SJCRH30 (cell line): ENCODE measurements around the gene PTPRG. TPM values are rescaled to one million over a fixed set of nuclear protein-coding genes. Genes with fewer than 3 reads are reported as not detected.
A peak's percentile ranks its signal among the peaks of the same experiment; 100 is the strongest.

Source experiments
- DNase-seq, 2 experiments: peaks; one replicate each; pipeline ENCODE4 v3.0.0-alpha.2; 2015 to 2020
- H3K27ac ChIP-seq: fragments of 250-450 bp; sonication (Bioruptor Pico); 2 replicates; pipeline ENCODE4 v1.5.1; 2020; ENCODE audit warnings: mild to moderate bottlenecking, moderate library complexity
- H3K27me3 ChIP-seq: fragments of 250-450 bp; sonication (Bioruptor Pico); 2 replicates; pipeline ENCODE4 v1.5.1; 2020; ENCODE audit warnings: mild to moderate bottlenecking, moderate library complexity
- H3K36me3 ChIP-seq: fragments of 250-450 bp; sonication (Bioruptor Pico); 2 replicates; pipeline ENCODE4 v1.5.1; 2020; ENCODE audit warnings: mild to moderate bottlenecking, moderate library complexity
- H3K4me1 ChIP-seq: fragments of 250-450 bp; sonication (Bioruptor Pico); 2 replicates; pipeline ENCODE4 v1.5.1; 2020; ENCODE audit warnings: mild to moderate bottlenecking, moderate library complexity
- H3K4me3 ChIP-seq: fragments of 250-450 bp; sonication (Bioruptor Pico); 2 replicates; pipeline ENCODE4 v1.5.1; 2020; ENCODE audit warnings: mild to moderate bottlenecking, moderate library complexity
- H3K9me3 ChIP-seq: fragments of 250-450 bp; sonication (Bioruptor Pico); replicated peaks from 2 replicates; pipeline ENCODE4 v1.5.1; 2020; ENCODE audit warnings: mild to moderate bottlenecking, moderate library complexity
- total RNA-seq: library from RNA; depleted of rRNA; stranded (reverse); fragments of >200 nt; shearing (Covaris generic); gene quantifications from 2 replicates; pipeline ENCODE4 v1.2.3, GENCODE V29; 2014

PTPRG gene
- total RNA-seq, 1 experiment from 2014 or later = 25.2 TPM

DNA sequence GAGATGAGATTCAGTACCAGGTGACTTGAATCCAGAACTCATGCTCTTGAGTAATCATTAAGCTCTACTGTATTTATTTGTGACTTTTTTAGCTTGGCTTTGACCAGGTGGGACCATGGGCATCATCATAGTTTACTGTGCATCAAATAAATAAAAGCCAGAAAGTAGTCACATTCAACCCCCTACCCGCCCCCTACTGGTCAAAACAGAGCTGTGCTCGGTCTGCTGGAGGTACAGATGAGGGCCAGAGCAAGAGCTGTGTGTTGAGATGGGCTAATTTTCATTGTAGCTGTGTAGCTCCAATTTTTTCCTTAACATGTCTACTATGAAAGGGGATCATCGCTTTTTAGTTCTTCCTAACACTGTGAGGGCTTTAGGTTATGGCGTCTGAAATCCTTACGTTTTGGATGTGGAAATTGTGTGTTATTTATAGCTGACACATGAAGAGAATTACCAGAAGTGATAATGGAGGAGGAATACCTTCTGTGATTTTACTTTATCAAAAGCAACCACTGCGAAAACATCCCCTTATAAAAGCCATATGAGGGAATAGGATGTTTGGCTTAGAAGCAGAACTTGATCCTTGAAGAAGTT lies 375.1 kb downstream of the PTPRG start:
- Histone ChIP-seq H3K4me1 (no peaks in the 10 kb centered on the region), H3K36me3 (no peaks in the 10 kb centered on the region), H3K4me3 (no peak overlapping the region), H3K27ac (no peak overlapping the region), H3K27me3 (no peaks in the 10 kb centered on the region), H3K9me3 (no peaks in the 10 kb centered on the region)
- peak in 1 of 2 experiments; percentile 11 for DNase-seq

DNA sequence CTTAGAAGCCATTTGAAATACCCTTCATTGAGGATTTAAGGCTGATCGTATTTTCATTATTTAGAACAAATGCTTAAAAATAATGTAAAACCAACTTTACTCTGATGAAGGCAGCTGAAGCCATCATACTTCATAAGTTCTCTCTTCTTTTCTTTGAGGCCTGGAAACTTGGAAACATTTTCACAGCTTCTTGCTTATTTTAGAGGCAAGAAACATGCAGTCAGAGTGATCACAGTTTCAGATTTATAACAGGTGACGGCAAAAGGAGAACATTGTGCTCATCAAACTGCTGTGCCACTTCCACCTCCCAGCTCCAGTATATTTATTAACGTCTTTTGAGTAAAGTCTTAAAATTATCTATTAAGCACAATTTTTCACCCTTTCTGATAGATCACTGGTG lies 376.1 kb downstream of the PTPRG start:
- Histone ChIP-seq H3K4me3 (no peak overlapping the region), H3K36me3 (no peaks in the 10 kb centered on the region), H3K4me1 (no peaks in the 10 kb centered on the region), H3K27ac (no peak overlapping the region), H3K9me3 (no peaks in the 10 kb centered on the region), H3K27me3 (no peaks in the 10 kb centered on the region)
- no peak for DNase-seq

GRCh38 chr3:61938878-61939549 lies 377.6 kb downstream of the PTPRG start:
- no peaks in the 10 kb centered on the region for H3K9me3 ChIP-seq
- DNase-seq = no peak
- no peaks in the 10 kb centered on the region for H3K27me3 ChIP-seq
- H3K27ac ChIP-seq = no peak overlapping the region
- H3K36me3 ChIP-seq = no peaks in the 10 kb centered on the region
- H3K4me1 ChIP-seq = no peaks in the 10 kb centered on the region
- no peak overlapping the region for H3K4me3 ChIP-seq

DNA sequence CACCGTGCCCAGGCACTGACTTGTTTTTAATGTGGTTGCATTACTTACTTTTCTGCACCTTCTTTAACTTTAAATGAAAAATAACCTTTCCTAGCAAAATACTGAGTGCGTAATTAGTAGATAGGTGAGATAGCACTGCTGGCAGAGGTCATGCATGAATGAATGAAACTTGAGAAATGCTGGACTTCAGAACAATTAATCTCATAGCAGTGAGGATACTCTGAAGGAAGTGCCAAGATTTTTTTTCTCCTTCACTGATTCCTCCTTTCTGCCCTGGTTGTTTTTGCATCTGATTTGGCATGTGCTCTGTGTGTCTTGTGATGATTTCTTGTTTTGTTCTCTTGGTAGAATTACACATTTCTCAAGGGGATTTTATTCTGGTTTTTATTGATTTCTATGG lies 378.9 kb downstream of the PTPRG start:
- H3K4me3 ChIP-seq = no peak overlapping the region
- DNase-seq = no peak
- no peak overlapping the region for H3K27ac ChIP-seq
- no peaks in the 10 kb centered on the region for H3K4me1 ChIP-seq
- no peaks in the 10 kb centered on the region for H3K27me3 ChIP-seq
- no peaks in the 10 kb centered on the region for H3K36me3 ChIP-seq
- no peaks in the 10 kb centered on the region for H3K9me3 ChIP-seq

DNA sequence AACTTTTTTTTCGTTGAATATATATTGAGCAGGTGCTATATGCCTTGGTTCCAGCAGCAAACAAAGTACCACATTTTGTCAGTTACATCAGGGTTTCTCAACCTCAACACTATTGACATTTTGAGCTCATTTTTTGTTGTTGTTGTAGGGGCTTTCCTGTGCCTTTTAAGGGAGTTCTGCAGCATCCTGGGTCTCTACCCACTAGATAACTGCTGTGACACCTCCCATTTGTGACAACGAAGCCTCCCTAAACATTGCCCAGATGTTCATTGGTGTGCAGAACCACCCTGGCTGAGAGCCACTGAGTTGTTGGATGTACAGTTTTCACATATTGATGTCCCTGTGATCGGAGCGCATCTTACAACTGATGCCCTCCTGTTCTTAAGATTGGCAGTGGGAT lies 382.6 kb downstream of the PTPRG start:
- Histone ChIP-seq H3K27me3 (no peaks in the 10 kb centered on the region), H3K36me3 (no peaks in the 10 kb centered on the region), H3K4me3 (no peak overlapping the region), H3K9me3 (no peaks in the 10 kb centered on the region), H3K27ac (no peak overlapping the region), H3K4me1 (no peaks in the 10 kb centered on the region)
- no peak for DNase-seq

- H3K4me3 ChIP-seq = no peak overlapping the region
- no peak for DNase-seq
Observed at GRCh38 chr3:61944726-61945125, 383.4 kb downstream of the PTPRG start.

GRCh38 chr3:61945657-61946056 lies 384.3 kb downstream of the PTPRG start:
- Histone ChIP-seq H3K27ac (no peak overlapping the region), H3K4me3 (no peak overlapping the region), H3K27me3 (no peaks in the 10 kb centered on the region), H3K36me3 (no peaks in the 10 kb centered on the region), H3K9me3 (no peaks in the 10 kb centered on the region), H3K4me1 (no peaks in the 10 kb centered on the region)
- DNase-seq = no peak

More at GRCh38 chr3:61944726-61945125, 383.4 kb downstream of the PTPRG start:
- Histone ChIP-seq H3K36me3 (no peaks in the 10 kb centered on the region), H3K27me3 (no peaks in the 10 kb centered on the region), H3K4me1 (no peaks in the 10 kb centered on the region), H3K27ac (no peak overlapping the region), H3K9me3 (no peaks in the 10 kb centered on the region)

DNA sequence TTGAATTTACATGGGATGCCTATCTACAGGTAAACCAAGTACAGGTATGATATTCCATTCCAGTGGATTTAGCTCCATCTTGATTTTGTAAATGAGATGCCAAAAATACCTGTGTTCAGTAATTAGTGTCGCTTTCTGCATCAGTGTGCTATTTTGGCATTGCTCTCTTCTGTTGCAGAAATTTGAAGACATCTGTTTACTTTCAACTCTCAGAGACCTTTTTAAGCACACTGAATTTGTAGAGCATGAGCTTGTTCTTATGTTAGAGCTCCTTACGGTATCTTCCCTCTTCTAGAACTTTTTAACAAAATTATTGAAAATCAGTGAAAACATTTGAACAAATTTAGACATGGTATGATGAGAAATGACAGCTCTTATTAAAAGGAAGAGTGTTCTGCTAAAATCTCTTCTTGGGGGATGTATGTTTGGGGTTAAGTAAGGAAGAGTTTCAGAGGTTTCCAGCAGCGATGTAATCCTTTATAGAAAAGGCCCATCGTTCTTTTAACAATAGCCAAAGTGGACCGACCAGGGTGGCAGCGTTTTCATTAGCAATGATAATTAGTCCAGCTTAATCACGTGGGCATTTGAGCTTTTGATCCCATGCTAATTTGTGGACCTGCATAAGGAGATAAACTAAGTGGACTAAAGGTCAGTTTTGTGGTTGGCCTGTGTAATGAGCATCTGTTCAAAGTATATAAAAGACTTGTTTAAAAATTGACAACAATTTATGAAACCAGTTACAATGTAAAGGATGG lies 385.4 kb downstream of the PTPRG start:
- Histone ChIP-seq H3K9me3 (no peaks in the 10 kb centered on the region), H3K36me3 (no peaks in the 10 kb centered on the region), H3K4me1 (no peaks in the 10 kb centered on the region)

DNA sequence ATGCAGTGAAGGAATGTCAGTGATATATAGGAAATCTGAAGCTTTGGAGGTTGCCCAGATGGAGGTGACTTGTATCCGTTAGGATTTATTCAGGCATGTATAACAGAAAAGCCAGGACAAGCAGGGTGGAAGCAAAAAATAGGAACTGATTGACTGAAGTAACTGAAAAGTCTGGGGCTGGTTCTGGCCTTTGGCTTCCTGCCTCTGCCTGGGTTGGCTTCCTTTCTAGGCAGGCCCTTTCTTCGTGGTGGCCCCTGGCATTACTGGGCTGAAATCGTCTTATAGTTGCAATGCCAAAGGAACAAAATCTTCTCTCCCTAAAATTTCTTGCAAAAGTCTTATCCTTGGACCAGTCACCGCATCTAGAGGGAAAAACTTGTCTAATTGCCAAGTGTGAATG lies 386.1 kb downstream of the PTPRG start:
- no peaks in the 10 kb centered on the region for H3K36me3 ChIP-seq
- no peaks in the 10 kb centered on the region for H3K4me1 ChIP-seq
- H3K27me3 ChIP-seq = no peaks in the 10 kb centered on the region
- DNase-seq = no peak
- no peak overlapping the region for H3K4me3 ChIP-seq
- H3K27ac ChIP-seq = no peak overlapping the region
- no peaks in the 10 kb centered on the region for H3K9me3 ChIP-seq

More for the DNA sequence above, 385.4 kb downstream of the PTPRG start:
- Histone ChIP-seq H3K27ac (no peak overlapping the region), H3K4me3 (no peak overlapping the region), H3K27me3 (no peaks in the 10 kb centered on the region)
- no peak for DNase-seq

- H3K9me3 ChIP-seq = no peaks in the 10 kb centered on the region
- DNase-seq = no peak
Observed at GRCh38 chr3:61948699-61949305, 387.4 kb downstream of the PTPRG start.

DNA sequence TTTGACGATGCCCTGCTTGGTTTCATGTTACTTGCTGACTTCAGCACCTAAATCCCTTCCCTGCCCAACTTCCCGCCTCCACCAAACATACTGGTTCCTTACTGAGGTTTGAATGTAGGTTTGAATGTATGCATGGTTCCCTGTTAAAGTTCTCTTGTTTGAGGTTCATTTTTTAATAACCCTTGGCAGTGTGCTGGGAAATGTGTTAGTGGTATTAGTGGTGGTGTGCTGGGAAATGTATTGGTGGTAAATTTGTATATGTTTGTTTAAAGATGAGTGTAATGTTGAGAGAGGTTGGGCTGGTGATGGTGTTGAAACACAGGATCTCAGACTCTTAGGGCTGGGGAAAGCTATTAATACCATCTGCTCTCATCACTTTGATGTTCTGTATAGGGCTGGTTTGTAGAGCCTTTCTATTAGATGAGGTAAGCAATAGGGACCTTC lies 392.7 kb downstream of the PTPRG start:
- Histone ChIP-seq H3K4me3 (no peak overlapping the region), H3K27me3 (no peaks in the 10 kb centered on the region), H3K27ac (no peak overlapping the region), H3K36me3 (no peaks in the 10 kb centered on the region), H3K9me3 (no peaks in the 10 kb centered on the region), H3K4me1 (peaks cover 3% of the 10 kb centered on the region)
- peak in 1 of 2 experiments; percentile 32 for DNase-seq

More at GRCh38 chr3:61948699-61949305, 387.4 kb downstream of the PTPRG start:
- H3K4me1 ChIP-seq = no peaks in the 10 kb centered on the region; the same call in 1 of the 2 replicates
- no peaks in the 10 kb centered on the region for H3K27me3 ChIP-seq
- H3K27ac ChIP-seq = no peak overlapping the region
- H3K36me3 ChIP-seq = no peaks in the 10 kb centered on the region
- no peak overlapping the region for H3K4me3 ChIP-seq

DNA sequence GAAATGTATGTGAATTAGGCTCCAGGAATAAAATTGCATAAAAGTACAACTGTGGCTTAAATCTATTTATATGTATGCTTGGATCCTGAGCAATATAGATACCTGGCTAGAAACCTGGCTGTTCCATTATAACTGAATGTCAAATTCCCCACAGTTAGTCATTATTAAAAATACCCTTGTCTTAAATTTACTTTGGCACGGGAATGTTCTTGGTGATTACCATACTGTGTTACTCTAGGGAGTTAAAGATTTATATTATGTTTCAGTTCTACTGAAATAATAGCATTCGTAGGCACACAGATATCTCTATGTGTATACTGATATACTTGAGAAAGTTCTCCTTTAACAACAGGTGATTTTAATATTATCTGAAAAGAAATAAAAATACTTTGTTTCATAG lies 394.1 kb downstream of the PTPRG start:
- no peaks in the 10 kb centered on the region for H3K27me3 ChIP-seq
- H3K4me3 ChIP-seq = no peak overlapping the region
- no peaks in the 10 kb centered on the region for H3K9me3 ChIP-seq
- H3K4me1 ChIP-seq = peaks cover 3% of the 10 kb centered on the region
- no peak overlapping the region for H3K27ac ChIP-seq
- H3K36me3 ChIP-seq = no peaks in the 10 kb centered on the region
- no peak for DNase-seq

DNA sequence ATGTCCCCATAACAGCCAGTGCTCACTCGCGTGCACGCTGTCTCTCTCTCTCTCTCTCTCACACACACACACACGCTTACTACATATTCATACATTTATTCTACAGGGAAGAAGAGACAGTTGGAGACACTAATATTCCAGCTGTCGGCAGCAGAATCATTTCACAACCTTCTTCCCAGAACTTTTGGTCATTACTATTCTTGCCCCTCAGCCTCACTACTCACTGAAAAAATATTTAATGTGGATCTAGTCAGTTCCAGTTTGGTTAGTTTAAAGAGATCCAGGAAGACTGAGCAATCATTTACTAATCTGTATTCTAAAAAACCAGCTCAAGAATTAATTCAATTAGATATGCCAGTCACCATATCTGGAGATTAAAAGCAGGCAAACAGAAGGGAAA lies 394.9 kb downstream of the PTPRG start:
- Histone ChIP-seq H3K4me1 (peaks cover 6% of the 10 kb centered on the region), H3K4me3 (no peak overlapping the region), H3K36me3 (no peaks in the 10 kb centered on the region), H3K27ac (no peak overlapping the region), H3K27me3 (no peaks in the 10 kb centered on the region), H3K9me3 (no peaks in the 10 kb centered on the region)
- DNase-seq = no peak

DNA sequence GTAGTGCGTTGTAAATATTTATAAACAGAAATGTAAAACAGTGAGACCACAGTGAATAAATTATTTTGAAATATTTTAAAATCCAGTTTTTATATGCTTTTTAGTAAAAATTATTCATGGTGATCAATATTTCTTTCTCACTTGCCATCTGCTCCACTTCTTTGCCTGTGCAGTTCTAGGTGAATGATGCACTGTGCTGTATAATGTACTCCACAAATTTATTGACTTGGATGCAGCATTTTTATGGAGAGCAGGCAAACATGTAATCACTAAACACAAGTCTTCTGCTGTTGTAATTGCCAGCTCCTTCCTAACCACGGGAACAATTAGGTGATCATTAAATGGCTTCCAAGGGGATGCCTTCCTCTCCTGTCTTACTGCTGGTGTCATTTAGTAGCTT lies 395.9 kb downstream of the PTPRG start:
- H3K4me1 ChIP-seq = peaks cover 17% of the 10 kb centered on the region
- no peaks in the 10 kb centered on the region for H3K27me3 ChIP-seq
- no peaks in the 10 kb centered on the region for H3K36me3 ChIP-seq
- no peaks in the 10 kb centered on the region for H3K9me3 ChIP-seq
- no peak overlapping the region for H3K4me3 ChIP-seq
- DNase-seq = no peak
- H3K27ac ChIP-seq = no peak overlapping the region

- Histone ChIP-seq H3K4me3 (no peak overlapping the region), H3K9me3 (no peaks in the 10 kb centered on the region), H3K36me3 (no peaks in the 10 kb centered on the region), H3K27ac (no peak overlapping the region), H3K27me3 (no peaks in the 10 kb centered on the region), H3K4me1 (peaks cover 15% of the 10 kb centered on the region)
- DNase-seq = no peak
Observed at GRCh38 chr3:61960976-61961375, 399.6 kb downstream of the PTPRG start.
